WTC11 (cell line): ENCODE results near the gene LCNL1.

Experiments used
- E2F4 ChIP-seq: sonication (generic); formaldehyde crosslinking; IDR thresholded peaks from 2 replicates; pipeline ENCODE4 v1.8.1; 2022; ENCODE audit warnings: low read depth, mild to moderate bottlenecking, moderate library complexity, missing genetic modification reagents, borderline replicate concordance
- ESRRA ChIP-seq: sonication (generic); formaldehyde crosslinking; IDR thresholded peaks from 2 replicates; pipeline ENCODE4 v1.8.1; 2022; ENCODE audit warnings: mild to moderate bottlenecking, missing genetic modification reagents, borderline replicate concordance
- FOXP1 ChIP-seq: sonication (generic); formaldehyde crosslinking; IDR thresholded peaks from 2 replicates; pipeline ENCODE4 v1.8.0; 2022; ENCODE audit warnings: missing genetic modification reagents, mild to moderate bottlenecking, moderate library complexity, borderline replicate concordance
- HMGXB4 ChIP-seq: sonication (generic); formaldehyde crosslinking; IDR thresholded peaks from 2 replicates; pipeline ENCODE4 v1.8.1; 2023; ENCODE audit warnings: mild to moderate bottlenecking, moderate library complexity, missing genetic modification reagents
- MAX ChIP-seq: sonication (generic); formaldehyde crosslinking; IDR thresholded peaks from 2 replicates; pipeline ENCODE4 v1.8.0; 2022; ENCODE audit warnings: mild to moderate bottlenecking, missing genetic modification reagents
- NFATC4 ChIP-seq: fragments of 250-450 bp; sonication (Bioruptor Pico); IDR thresholded peaks from 2 replicates; pipeline ENCODE4 v1.9.0; 2021; ENCODE audit warnings: mild to moderate bottlenecking
- RELA ChIP-seq: sonication (generic); formaldehyde crosslinking; IDR thresholded peaks from 2 replicates; pipeline ENCODE4 v1.8.1; 2022; ENCODE audit warnings: missing genetic modification reagents, mild to moderate bottlenecking, borderline replicate concordance
- TEAD4 ChIP-seq: sonication (generic); formaldehyde crosslinking; IDR thresholded peaks from 2 replicates; pipeline ENCODE4 v1.8.0; 2022; ENCODE audit warnings: mild to moderate bottlenecking, missing genetic modification reagents
- ZSCAN18 ChIP-seq: fragments of 250-450 bp; sonication (Bioruptor Pico); IDR thresholded peaks from 2 replicates; pipeline ENCODE4 v2.1.2; 2022; ENCODE audit warnings: mild to moderate bottlenecking, moderate library complexity
- TF ChIP-seq, protein P1 (sequence below): fragments of 200-600 bp; IDR thresholded peaks from 2 replicates; pipeline ENCODE4 v1.8.0; 2022; ENCODE audit warnings: antibody characterized with exemption
- TF ChIP-seq, protein P2 (sequence below): sonication (generic); formaldehyde crosslinking; IDR thresholded peaks from 2 replicates; pipeline ENCODE4 v1.8.1; 2023; ENCODE audit warnings: mild to moderate bottlenecking, missing genetic modification reagents, moderate library complexity

DNA sequence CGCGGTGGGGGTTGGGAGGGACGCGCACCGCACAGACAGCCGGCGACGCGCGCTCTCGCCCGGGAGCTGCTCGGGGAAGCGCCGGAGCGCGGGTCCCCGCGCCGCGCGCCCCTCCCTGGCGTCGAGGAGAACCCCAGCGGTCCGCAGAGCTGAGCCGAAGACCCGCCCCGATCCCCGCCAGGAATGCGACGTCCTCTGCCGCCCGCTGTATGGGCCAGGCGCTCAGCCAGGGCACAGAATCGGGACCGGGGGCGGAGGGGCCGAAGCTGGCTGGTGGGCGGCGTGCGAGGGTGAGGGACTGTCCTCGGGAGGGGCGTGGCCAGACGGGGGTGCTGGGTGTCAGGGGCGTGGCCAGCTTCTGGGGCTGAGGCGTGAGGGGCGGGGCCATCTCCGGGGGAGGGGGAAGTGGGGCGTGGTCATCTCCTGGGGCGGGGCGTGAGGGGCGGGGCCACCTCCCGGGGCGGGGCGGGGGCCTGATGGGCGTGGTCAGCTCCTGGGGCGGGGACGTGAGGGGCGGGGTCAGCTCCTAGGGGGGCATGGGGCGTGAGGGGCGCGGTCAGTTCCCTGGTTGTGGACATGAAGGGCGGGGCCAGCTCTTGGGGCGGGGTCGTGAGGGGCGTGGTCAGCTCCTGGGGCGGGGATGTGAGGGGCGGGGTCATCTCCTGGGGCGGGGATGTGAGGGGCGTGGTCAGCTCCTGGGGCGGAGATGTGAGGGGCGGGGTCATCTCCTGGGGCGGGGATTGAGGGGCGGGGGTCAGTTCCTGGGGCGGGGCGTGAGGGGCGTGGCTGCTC lies 4.5 kb upstream of the LCNL1 start:
- TF ChIP-seq ZSCAN18 = no peak
- TF ChIP-seq, protein P1, sequence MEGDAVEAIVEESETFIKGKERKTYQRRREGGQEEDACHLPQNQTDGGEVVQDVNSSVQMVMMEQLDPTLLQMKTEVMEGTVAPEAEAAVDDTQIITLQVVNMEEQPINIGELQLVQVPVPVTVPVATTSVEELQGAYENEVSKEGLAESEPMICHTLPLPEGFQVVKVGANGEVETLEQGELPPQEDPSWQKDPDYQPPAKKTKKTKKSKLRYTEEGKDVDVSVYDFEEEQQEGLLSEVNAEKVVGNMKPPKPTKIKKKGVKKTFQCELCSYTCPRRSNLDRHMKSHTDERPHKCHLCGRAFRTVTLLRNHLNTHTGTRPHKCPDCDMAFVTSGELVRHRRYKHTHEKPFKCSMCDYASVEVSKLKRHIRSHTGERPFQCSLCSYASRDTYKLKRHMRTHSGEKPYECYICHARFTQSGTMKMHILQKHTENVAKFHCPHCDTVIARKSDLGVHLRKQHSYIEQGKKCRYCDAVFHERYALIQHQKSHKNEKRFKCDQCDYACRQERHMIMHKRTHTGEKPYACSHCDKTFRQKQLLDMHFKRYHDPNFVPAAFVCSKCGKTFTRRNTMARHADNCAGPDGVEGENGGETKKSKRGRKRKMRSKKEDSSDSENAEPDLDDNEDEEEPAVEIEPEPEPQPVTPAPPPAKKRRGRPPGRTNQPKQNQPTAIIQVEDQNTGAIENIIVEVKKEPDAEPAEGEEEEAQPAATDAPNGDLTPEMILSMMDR = no peak
- TF ChIP-seq TEAD4 (CRISPR knock-in tag) = no peak
- no peak; the same call in 1 of the 2 replicates for TF ChIP-seq HMGXB4 (CRISPR knock-in tag)
- TF ChIP-seq FOXP1 (CRISPR knock-in tag) = 0 out of 2 replicates have a peak, but pooled peaks have one; percentile 12
- TF ChIP-seq E2F4 (CRISPR knock-in tag) = no peak
- TF ChIP-seq MAX (CRISPR knock-in tag) = no peak
- TF ChIP-seq RELA = no peak; the same call in 1 of the 2 replicates
- TF ChIP-seq ESRRA = no peak
- no peak for TF ChIP-seq NFATC4 (CRISPR knock-in tag)
- TF ChIP-seq, protein P2, sequence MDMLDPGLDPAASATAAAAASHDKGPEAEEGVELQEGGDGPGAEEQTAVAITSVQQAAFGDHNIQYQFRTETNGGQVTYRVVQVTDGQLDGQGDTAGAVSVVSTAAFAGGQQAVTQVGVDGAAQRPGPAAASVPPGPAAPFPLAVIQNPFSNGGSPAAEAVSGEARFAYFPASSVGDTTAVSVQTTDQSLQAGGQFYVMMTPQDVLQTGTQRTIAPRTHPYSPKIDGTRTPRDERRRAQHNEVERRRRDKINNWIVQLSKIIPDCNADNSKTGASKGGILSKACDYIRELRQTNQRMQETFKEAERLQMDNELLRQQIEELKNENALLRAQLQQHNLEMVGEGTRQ = no peak
